Endodermal cell (in vitro differentiated cells): ENCODE data around the gene PNPLA7. TPM values are rescaled to one million over a fixed set of nuclear protein-coding genes. Genes with fewer than 3 reads are reported as not detected.
A peak's percentile ranks its signal among the peaks of the same experiment; 100 is the strongest.

Source experiments
- DNase-seq: peaks from one replicate; pipeline ENCODE4 v3.0.0-alpha.2; 2017
- H3K27ac ChIP-seq: 2 replicates; pipeline ENCODE4 v1.5.1; 2013; ENCODE audit warnings: mild to moderate bottlenecking, low read depth, low read length, moderate library complexity
- H3K27me3 ChIP-seq: 2 replicates; pipeline ENCODE4 v1.6.1; 2013; ENCODE audit warnings: mild to moderate bottlenecking, low read length, moderate library complexity; ENCODE audit not compliant: insufficient read depth, control insufficient read depth, poor library complexity, severe bottlenecking
- H3K36me3 ChIP-seq: 2 replicates; pipeline ENCODE4 v1.7.0; 2013; ENCODE audit warnings: mild to moderate bottlenecking, low read length, moderate library complexity; ENCODE audit not compliant: control insufficient read depth, insufficient read depth
- H3K4me1 ChIP-seq: one replicate; pipeline ENCODE4 v1.7.0; 2013; ENCODE audit warnings: low read length; ENCODE audit not compliant: control insufficient read depth, insufficient read depth
- H3K4me3 ChIP-seq: 2 replicates; pipeline ENCODE4 v1.5.1; 2013; ENCODE audit warnings: mild to moderate bottlenecking, low read length, moderate library complexity
- H3K9ac ChIP-seq: 2 replicates; pipeline ENCODE4 v1.6.1; 2013; ENCODE audit warnings: mild to moderate bottlenecking, low read length, moderate library complexity; ENCODE audit not compliant: poor library complexity, severe bottlenecking; ENCODE audit errors: extremely low read depth
- H3K9me3 ChIP-seq: 2 replicates; pipeline ENCODE4 v1.6.1; 2013; ENCODE audit warnings: mild to moderate bottlenecking, low read length, moderate library complexity; ENCODE audit not compliant: control insufficient read depth
- H3K27ac Mint-ChIP-seq: 2 replicates; pipeline ENCODE4 v1.8.0; 2020; ENCODE audit warnings: mixed read lengths
- H3K27me3 Mint-ChIP-seq: 2 replicates; pipeline ENCODE4 v1.8.0; 2021; ENCODE audit warnings: mild to moderate bottlenecking, mixed read lengths; ENCODE audit not compliant: insufficient read depth
- H3K36me3 Mint-ChIP-seq: 2 replicates; pipeline ENCODE4 v1.8.0; 2020; ENCODE audit warnings: low read depth, mixed read lengths
- H3K4me1 Mint-ChIP-seq: 2 replicates; pipeline ENCODE4 v1.8.0; 2020; ENCODE audit warnings: mixed read lengths
- H3K4me3 Mint-ChIP-seq: 2 replicates; pipeline ENCODE4 v1.8.0; 2020; ENCODE audit warnings: mild to moderate bottlenecking, moderate library complexity, mixed read lengths
- H3K9me3 Mint-ChIP-seq: 2 replicates; pipeline ENCODE4 v1.8.0; 2020; ENCODE audit warnings: mild to moderate bottlenecking, mixed read lengths
- CTCF ChIP-seq: fragments of 200-600 bp; sonication (generic); conservative IDR thresholded peaks from 2 replicates; pipeline ENCODE4 v1.5.0; 2021; ENCODE audit warnings: antibody characterized with exemption, mild to moderate bottlenecking
- WGBS, 2 experiments: methylation state at CpG; one replicate each; pipeline versions ENCODE4 v1.1.5 to v1.1.7; 2013; ENCODE audit warnings: missing lambda C conversion rate in 2 of 2, mixed read lengths in 1 of 2; ENCODE audit not compliant: insufficient coverage in 1 of 2, insufficient read length in 1 of 2; 5-methylcytosine and 5-hydroxymethylcytosine counted together
- total RNA-seq, 2 donors: library from RNA; stranded (reverse); fragmentation: NEBNext Ultra II Directional in 1 of 2; extraction: Animal tissue kit (Norgen Biotek cat#: 25700) in 1 of 2; gene quantifications; 2 replicates in 1 of 2; 3 replicates in 1 of 2; pipeline ENCODE4 v1.2.1, GENCODE V29; 2021

PNPLA7 gene
- total RNA-seq, 2 donors from 2014 or later: 2.0 to 2.4 TPM

- Histone ChIP-seq H3K9ac (no peak overlapping the region), H3K27me3 (no peaks in the 10 kb centered on the region), H3K4me1 (no peaks in the 10 kb centered on the region), H3K27ac (no peak overlapping the region), H3K36me3 (no peaks in the 10 kb centered on the region), H3K4me3 (no peak overlapping the region), H3K9me3 (no peaks in the 10 kb centered on the region)
- Mint-ChIP-seq H3K4me3 (no peak overlapping the region), H3K27ac (no peak overlapping the region), H3K27me3 (peaks cover 3% of the 10 kb centered on the region), H3K9me3 (peaks cover 16% of the 10 kb centered on the region), H3K36me3 (no peaks in the 10 kb centered on the region), H3K4me1 (no peaks in the 10 kb centered on the region)
- 89 to 98% methylated on average over 13 to 16 of the region's 16 CpGs for WGBS, 2 experiments
- no peak for TF ChIP-seq CTCF
- DNase-seq: no peak
These were observed 51.5 kb downstream of the PNPLA7 start for GRCh38 chr9:137498720-137499150.

- Histone ChIP-seq H3K9ac (no peak overlapping the region), H3K27me3 (no peaks in the 10 kb centered on the region), H3K27ac (no peak overlapping the region), H3K9me3 (no peaks in the 10 kb centered on the region), H3K4me3 (no peak overlapping the region), H3K36me3 (no peaks in the 10 kb centered on the region), H3K4me1 (no peaks in the 10 kb centered on the region)
- H3K4me1 Mint-ChIP-seq: no peaks in the 10 kb centered on the region
- peak; percentile 40 for DNase-seq
- H3K27me3 Mint-ChIP-seq: peaks cover 2% of the 10 kb centered on the region
- H3K36me3 Mint-ChIP-seq: no peaks in the 10 kb centered on the region
- no peak overlapping the region for H3K27ac Mint-ChIP-seq
- WGBS, 2 experiments: 93% methylated on average over 20 to 36 of the region's 36 CpGs
- H3K4me3 Mint-ChIP-seq: no peak overlapping the region
- H3K9me3 Mint-ChIP-seq: peaks cover 15% of the 10 kb centered on the region
- no peak for TF ChIP-seq CTCF
These were observed 52.1 kb downstream of the PNPLA7 start for GRCh38 chr9:137497921-137498719.

GRCh38 chr9:137496601-137497375, 53.4 kb downstream of the PNPLA7 start:
- Histone ChIP-seq H3K27me3 (no peaks in the 10 kb centered on the region), H3K9ac (no peak overlapping the region), H3K4me3 (no peak overlapping the region), H3K4me1 (no peaks in the 10 kb centered on the region), H3K36me3 (no peaks in the 10 kb centered on the region), H3K9me3 (no peaks in the 10 kb centered on the region), H3K27ac (no peak overlapping the region)
- 94 to 95% methylated on average over 18 to 27 of the region's 27 CpGs for WGBS, 2 experiments
- Mint-ChIP-seq H3K9me3 (peaks cover 3% of the 10 kb centered on the region), H3K4me3 (no peak overlapping the region), H3K27ac (no peak overlapping the region), H3K36me3 (no peaks in the 10 kb centered on the region), H3K27me3 (no peaks in the 10 kb centered on the region), H3K4me1 (no peaks in the 10 kb centered on the region)
- TF ChIP-seq CTCF: no peak
- DNase-seq: no peak
